Activated CD8-positive, alpha-beta T cell treated with anti-CD3 and anti-CD28 coated beads for 36 hours (primary cell): Measurements from ENCODE around the gene ITGB2. TPM values are rescaled to one million over a fixed set of nuclear protein-coding genes. Genes with fewer than 3 reads are reported as not detected.

Experiments
- ATAC-seq: fragments of 200-7000 bp; cut with Tn5 transposase; one replicate; pipeline ENCODE4 v1.10.0; 2021; ENCODE audit warnings: mild to moderate bottlenecking, moderate library complexity
- CTCF ChIA-PET: fragments of 350-600 bp; sonication (Branson Sonifier 250); formaldehyde crosslinking; loops from one replicate; lab custom pipeline; 2021; ENCODE audit warnings: antibody characterized with exemption; lab: Charles Lee
- POLR2A ChIA-PET: fragments of 350-600 bp; sonication (Branson Sonifier 250); formaldehyde crosslinking; loops from one replicate; lab custom pipeline; 2021; ENCODE audit warnings: antibody characterized with exemption; lab: Charles Lee
- DNase-seq: peaks from one replicate; pipeline ENCODE4 v3.0.0-alpha.2; 2020
- H3K27ac Mint-ChIP-seq: one replicate; pipeline ENCODE4 v1.8.0; 2021; ENCODE audit warnings: mild to moderate bottlenecking, mixed read lengths
- H3K27me3 Mint-ChIP-seq: one replicate; pipeline ENCODE4 v1.8.0; 2021; ENCODE audit warnings: mixed read lengths
- H3K36me3 Mint-ChIP-seq: one replicate; pipeline ENCODE4 v1.8.0; 2021; ENCODE audit warnings: low read depth, mixed read lengths
- H3K4me1 Mint-ChIP-seq: one replicate; pipeline ENCODE4 v1.8.0; 2021; ENCODE audit warnings: low read depth, mixed read lengths
- H3K4me3 Mint-ChIP-seq: one replicate; pipeline ENCODE4 v1.8.0; 2021; ENCODE audit warnings: mild to moderate bottlenecking, moderate library complexity, mixed read lengths
- H3K9me3 Mint-ChIP-seq: one replicate; pipeline ENCODE4 v1.8.0; 2021; ENCODE audit warnings: mixed read lengths
- CTCF ChIP-seq: fragments of 200-600 bp; IDR thresholded peaks from one replicate; pipeline ENCODE4 v1.8.0; 2022; ENCODE audit warnings: antibody characterized with exemption, mild to moderate bottlenecking
- intact Hi-C: fragments of 100-400 bp; cut with micrococcal nuclease; formaldehyde crosslinking; loops from one replicate; pipeline ENCODE4 v1.10.0; 2022
- total RNA-seq, 2 experiments: library from RNA; stranded (reverse); gene quantifications; one replicate each; pipeline ENCODE4 v1.2.3, GENCODE V29; 2021

ITGB2 gene
- total RNA-seq, 2 experiments from 2014 or later = 340 to 343 TPM

DNA sequence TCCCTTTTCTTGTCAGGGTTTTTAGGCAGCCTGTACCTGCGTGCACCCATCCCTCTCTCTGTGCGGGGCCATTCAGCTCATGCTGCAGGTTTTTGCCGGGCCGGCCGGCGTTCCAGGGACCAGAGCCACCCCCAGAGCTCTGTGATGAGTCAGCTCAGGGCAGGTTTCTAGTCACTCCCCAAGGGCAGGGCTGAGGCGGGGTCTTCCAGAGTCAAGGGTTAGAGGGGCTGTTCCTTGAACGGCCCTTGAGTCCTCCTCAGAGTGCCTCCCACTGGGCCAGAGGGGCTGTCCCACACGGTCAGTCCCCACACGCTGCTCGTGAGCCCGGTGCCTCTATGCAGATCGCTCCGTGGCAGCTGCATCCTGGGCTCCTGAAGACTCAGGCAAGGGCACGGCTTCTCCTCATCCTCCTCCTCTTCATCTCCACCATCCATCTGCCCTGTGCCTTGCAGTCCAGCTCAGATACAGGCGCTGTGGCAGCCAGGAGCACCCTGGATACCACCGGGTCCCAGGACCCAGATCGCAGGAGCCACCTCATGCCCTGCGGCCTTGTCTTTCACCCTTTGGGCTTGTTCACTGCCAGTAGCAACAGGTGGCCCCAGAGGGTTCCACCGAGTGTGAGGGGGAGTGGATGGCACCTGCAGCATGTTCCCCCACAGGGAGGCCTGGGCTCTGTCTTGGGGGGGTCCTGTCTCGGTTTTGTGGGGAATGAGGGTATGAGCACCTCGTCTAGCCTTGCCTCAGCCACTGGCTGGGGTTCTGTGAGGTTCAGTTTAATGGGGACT is 36.5 kb upstream of the ITGB2 start:
- Mint-ChIP-seq H3K4me1 (no peaks in the 10 kb centered on the region), H3K27me3 (no peaks in the 10 kb centered on the region), H3K4me3 (no peak overlapping the region), H3K27ac (no peak overlapping the region), H3K9me3 (no peaks in the 10 kb centered on the region), H3K36me3 (peaks cover 24% of the 10 kb centered on the region)
- no peak for ATAC-seq
- DNase-seq = no peak
- POLR2A ChIA-PET = interaction anchor here (0.6 kb wide), 1 partner anchor 56 kb away, joined by 4 read pairs; no protein-coding TSS in a partner anchor
- TF ChIP-seq CTCF = no peak
- intact Hi-C loops = no loop called here
- CTCF ChIA-PET = interaction anchor here (0.7 to 1.4 kb wide), 2 partner anchors 11 to 171 kb away, joined by 3 to 5 read pairs; no protein-coding TSS in a partner anchor

DNA sequence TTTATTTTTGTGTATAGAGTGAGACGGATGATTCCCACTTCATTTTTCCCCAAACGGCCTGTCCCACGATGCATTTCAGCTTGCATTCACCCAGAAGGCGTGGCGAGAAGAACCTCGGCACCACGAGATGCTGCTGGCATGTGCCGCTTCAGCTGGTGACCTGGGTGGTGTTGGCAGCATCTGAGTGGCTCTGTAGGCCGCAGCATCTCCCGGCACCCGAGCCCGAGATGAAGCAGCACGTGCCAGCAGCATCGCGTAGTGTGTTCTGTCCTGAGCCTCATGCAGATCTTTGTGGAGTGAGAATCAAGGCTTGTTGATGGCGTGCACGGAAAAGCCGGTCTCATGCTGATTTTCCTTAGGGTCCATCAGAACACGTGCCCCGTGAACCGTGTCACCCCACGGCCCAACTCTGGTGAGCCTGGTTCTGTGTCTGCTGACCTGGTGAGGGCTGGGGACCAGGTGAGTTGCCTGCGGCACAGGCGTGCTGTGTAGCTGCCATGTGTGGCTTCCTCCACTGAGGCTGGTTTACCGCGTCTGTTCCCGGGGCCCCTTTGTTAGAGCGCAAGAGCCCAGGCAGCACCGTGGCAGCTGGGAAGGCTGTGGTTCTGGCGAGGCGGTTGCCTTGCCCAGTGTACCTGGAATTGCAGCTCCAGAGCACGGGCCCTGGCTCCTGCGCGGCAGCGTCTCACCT is 35.8 kb upstream of the ITGB2 start:
- no peak for ATAC-seq
- peaks cover 21% of the 10 kb centered on the region for H3K36me3 Mint-ChIP-seq

DNA sequence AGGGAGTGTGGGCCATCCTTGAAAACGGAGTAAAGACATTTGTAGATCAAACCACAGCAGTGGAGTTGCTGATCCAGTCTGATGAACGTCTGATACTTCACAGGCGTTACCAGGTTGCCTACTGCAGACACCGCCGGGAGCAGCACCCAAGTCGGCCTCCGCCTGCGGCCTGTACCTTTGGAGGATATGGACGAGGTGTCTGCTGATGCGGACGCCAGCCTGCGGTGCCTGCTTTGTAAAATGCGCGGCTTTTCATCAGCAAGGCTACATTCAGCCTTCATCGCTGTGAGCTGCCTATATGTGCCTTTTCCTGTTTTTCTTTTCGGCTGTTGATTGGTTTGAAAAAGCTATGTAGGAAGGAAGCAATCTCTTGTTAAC is 35.1 kb upstream of the ITGB2 start:
- ATAC-seq (no peak), DNase-seq (no peak)
- intact Hi-C loops = no loop called here
- ChIA-PET CTCF (interaction anchor here (0.6 to 1.6 kb wide), 4 partner anchors 143 to 182 kb away, joined by 3 read pairs; no protein-coding TSS in a partner anchor), POLR2A (no interaction called here)
- Mint-ChIP-seq H3K36me3 (peaks cover 17% of the 10 kb centered on the region), H3K27ac (no peak overlapping the region), H3K9me3 (no peaks in the 10 kb centered on the region), H3K27me3 (no peaks in the 10 kb centered on the region), H3K4me3 (no peak overlapping the region), H3K4me1 (no peaks in the 10 kb centered on the region)
- no peak for TF ChIP-seq CTCF

More for the DNA sequence above, 35.8 kb upstream of the ITGB2 start:
- no peaks in the 10 kb centered on the region for H3K9me3 Mint-ChIP-seq
- TF ChIP-seq CTCF = no peak
- DNase-seq = no peak
- intact Hi-C loops = no loop called here
- H3K4me1 Mint-ChIP-seq = no peaks in the 10 kb centered on the region
- H3K27ac Mint-ChIP-seq = no peak overlapping the region
- CTCF ChIA-PET = interaction anchor here (0.6 to 1.6 kb wide), 3 partner anchors 142 to 172 kb away, joined by 3 read pairs; no protein-coding TSS in a partner anchor
- H3K27me3 Mint-ChIP-seq = no peaks in the 10 kb centered on the region
- POLR2A ChIA-PET = interaction anchor here (0.6 kb wide), 1 partner anchor 56 kb away, joined by 4 read pairs; no protein-coding TSS in a partner anchor
- H3K4me3 Mint-ChIP-seq = no peak overlapping the region

DNA sequence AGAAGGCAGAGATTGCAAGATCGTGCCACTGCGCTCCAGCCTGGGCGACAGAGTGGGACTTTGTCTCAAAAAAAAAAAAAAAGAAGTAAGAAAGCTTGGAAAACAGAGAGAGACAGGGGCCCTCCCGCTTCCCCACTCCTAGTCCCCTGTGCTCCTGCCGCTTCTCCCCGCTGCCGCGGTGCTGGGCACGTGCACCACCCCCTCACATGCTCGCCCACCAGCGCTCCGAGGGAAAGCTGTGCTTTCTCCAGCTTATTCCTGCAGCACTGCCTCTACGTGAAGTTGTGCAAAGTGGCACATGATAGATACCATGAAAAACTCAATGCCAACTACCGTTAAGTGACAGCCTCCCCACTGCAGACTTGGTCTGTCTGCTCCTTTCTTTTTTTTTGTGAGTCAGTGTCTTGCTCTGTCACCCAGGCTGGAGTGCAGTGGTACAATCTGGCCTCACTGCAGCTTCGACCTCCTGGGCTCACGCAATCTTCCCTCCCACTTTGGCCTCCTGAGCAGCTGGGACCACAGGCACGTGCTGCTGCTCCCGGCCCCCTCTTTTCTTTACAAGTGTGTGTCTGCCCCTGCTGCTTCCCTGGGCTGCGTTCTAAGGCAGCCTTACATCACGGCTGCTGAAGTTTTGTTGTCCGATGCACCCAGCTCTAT is 34.6 kb upstream of the ITGB2 start:
- no peak for TF ChIP-seq CTCF
- POLR2A ChIA-PET = interaction anchor here (0.6 kb wide), 1 partner anchor 99 kb away, joined by 4 read pairs; no protein-coding TSS in a partner anchor
- H3K4me3 Mint-ChIP-seq = no peak overlapping the region
- H3K36me3 Mint-ChIP-seq = peaks cover 15% of the 10 kb centered on the region
- DNase-seq (no peak), ATAC-seq (no peak)
- no peak overlapping the region for H3K27ac Mint-ChIP-seq
- no peaks in the 10 kb centered on the region for H3K9me3 Mint-ChIP-seq
- no peaks in the 10 kb centered on the region for H3K27me3 Mint-ChIP-seq
- intact Hi-C loops = no loop called here
- CTCF ChIA-PET = interaction anchor here (1.1 to 1.6 kb wide), 3 partner anchors 143 to 183 kb away, joined by 3 read pairs; no protein-coding TSS in a partner anchor
- H3K4me1 Mint-ChIP-seq = no peaks in the 10 kb centered on the region
